Activated CD4-positive, alpha-beta T cell treated with anti-CD3 and anti-CD28 coated beads for 1 hour (primary cell): Measurements from ENCODE around the gene GNAZ.
A peak's percentile ranks its signal among the peaks of the same experiment; 100 is the strongest.

ENCODE experiments used
- DNase-seq: peaks from one replicate; pipeline ENCODE4 v3.0.0-alpha.2; 2020

Gene GNAZ

DNA sequence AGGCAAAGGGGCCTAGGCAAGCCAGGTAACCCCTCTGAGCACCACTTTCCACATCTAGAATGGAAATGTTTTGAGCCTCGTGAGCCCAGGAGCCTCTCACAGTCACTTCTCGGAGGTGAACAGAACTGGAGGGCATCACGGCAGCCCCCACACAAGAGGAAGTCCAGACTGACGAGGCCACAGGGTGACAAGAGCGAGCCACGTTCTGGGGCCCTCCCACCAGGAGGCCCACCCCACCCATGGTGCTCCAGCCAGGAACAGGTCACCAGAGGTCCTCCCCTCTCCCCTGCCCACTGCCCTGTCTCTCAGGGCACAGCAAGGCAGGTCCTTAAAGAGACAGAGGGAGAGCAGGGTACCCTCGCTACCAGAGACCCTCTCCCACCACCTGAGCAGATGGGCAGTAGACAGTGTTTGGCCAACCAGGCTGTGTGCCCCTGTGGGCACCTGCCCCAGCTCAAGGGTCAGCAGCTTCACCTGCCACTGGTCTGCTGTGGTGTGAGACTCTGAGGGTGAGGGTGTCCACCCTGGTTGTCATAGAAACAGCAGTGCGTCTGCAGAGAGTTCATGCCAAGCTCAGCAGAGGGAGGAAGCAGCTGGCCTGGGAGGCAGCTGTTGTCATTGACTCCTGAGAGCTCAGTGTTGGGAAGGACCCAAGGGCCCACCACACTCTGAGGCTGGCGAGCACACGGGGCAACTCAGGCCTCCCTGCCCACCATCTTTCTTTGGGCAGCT lies 40.0 kb downstream of the GNAZ start:
- no peak for DNase-seq

DNA sequence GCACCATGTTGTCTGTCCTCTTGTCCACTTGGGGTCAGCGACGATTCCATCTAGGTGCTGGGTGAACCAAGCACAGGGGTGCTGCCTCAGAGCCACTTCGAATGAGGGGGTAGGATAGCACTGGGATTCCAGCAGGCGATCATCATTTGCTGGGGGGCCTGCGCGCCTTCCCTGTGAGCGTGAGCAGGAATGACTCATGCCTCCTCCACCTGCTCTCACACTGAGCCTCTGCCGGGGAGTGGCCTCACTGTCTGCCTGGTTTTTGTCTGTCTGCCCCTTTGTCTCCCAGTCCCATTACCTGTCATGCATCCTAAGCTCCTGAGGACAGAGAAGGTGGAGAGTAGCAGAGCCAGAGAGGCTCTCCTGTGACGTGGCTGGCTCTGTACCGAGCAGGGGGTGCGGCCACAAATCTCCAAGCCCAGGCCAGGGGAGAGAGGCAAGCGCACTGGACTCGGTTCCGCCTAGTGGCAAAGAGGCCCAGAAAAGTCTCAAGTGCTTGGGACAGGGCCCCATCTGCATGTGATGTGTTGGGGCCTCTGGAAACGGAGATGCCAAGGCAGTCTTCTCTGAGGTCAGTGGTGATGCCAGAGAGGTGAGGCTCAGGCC lies 40.7 kb downstream of the GNAZ start:
- DNase-seq, result no peak

DNA sequence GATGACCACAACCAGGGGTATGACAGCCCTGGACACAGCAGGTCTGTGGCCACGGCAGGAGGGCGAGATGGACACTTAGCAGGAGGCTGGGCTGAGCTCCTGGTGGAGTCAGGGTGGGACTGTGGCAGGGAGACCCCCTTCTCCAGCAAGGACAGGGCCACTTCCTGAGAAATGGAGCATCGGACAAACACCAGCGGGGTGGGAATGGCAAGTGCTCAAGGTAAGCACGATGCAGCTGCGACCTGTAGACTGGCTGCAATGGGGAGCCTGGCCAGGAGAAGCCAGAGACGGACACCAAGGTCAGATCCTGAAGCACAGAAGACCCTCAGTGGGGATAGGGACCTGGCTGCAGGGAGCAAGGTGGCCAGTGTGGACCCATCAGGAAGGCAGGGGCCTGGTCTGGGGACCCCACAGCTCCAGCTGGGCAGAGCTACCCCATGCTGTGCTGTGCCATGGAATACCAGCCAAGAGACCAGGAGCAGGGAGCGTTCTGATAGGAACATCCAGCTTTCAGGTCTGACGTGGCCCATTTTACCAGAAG lies 42.2 kb downstream of the GNAZ start:
- DNase-seq, result no peak

DNA sequence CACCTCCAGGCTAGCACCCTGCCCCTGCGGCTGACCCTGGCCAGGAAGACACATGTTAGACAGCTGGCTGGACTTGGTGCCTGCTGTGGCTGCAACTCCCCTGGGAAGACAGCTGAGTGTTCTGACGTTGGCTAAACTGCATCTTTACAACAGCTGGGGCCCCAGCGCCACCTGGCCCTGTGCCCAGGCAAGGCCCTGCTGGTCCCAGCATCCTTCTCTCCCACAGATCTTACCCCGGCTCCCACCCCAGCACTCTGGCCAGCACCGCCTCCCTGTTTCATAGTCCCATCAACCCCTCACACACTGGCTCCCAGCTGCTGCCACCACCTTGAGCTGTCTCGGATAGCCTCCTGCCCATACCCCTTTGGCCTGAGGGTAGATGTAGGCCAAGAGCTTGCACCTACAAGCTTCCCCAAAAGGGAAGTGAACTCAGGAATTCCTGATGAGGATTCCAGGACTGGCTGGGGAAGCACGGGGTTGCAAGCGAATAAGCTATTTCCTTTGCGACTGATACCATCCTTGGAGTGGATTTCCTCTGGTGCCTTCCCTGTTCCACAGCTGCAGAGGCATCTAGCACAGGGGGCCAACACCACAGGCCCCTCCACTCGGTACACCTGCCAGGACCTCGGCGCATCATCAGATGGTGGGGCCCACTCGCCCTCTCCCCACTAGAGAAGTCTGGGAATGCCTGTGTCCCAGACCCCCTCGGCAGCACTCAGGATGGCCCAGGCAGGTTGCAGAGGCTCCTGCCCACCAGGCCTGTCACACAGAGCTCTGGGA lies 42.9 kb downstream of the GNAZ start:
- no peak for DNase-seq

DNA sequence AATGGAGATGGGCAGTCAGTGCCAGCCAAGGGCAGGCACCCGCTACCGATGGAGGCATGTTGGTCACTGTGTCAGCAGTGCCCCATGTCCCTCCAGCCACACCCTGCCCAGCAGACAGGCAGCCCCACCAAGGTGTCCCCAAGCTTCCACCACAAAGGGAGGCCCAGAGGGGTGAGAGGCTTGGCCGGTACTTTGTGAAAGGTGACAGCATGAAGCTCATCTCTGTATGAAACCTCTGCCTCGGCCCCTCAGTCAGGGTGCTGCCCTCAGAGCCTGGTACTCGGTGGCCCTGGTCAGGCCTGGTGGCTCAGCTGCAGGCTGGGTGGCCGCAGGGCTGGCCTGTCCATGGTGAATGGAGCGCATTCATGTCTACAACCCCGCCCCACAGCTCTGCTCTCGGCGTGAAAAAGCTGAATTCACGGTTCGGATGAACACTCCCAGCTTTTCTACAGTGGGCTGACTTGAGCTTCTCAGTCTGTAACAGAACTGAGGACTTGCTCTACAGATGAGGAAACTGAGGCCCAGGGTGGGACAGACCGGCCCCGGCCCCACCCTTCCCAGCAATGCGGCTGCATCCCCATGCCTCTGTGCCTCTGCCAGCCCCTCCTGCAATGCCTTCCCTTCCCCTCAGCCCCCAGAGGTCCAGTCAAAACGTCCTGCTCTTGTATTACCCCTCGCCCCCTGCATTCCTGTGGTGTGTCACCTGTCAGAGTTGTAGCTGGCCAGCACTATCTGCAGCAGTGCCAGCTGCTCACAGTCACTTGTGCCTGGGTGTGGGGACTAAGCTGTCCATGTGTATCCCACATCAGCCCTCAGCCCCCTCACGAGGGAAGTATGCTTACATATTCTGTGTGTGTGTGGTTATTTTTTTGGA lies 43.8 kb downstream of the GNAZ start:
- DNase-seq, result no peak

DNA sequence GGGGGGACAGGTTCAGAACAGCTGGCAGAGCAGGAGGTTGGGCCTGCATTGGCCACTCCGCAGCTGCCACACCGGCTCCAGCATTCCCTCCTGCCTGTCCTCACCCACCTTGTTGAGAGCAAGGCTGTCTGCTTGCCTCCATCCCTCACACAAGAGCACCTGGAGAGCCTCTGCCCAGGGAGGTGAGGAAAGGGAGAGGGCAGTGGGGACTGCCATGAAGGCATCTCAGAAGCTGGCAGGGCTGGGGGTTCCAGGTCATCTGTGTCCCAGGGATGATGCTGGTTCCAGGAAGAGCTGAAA lies 44.4 kb downstream of the GNAZ start:
- no peak for DNase-seq

DNA sequence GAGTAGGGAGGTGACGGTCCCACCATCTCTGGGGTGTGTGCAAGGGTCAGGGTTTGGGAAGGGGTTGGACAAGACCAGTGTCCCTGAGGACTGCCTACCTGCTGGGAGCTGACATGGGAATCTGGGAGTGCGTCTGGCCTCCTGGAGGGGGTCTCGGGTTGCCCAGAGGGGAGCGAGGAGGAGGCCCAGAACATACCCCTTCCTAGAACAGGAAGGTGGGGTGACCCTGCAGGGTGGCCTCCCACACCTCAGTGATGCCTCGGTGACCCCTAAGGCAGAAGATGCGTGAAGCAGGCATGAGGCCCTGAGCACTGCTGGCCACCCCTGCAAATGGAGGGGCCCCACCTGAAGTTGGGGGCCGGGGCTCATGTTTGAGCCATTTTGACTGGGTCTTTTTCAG lies 45.0 kb downstream of the GNAZ start:
- DNase-seq, result no peak

DNA sequence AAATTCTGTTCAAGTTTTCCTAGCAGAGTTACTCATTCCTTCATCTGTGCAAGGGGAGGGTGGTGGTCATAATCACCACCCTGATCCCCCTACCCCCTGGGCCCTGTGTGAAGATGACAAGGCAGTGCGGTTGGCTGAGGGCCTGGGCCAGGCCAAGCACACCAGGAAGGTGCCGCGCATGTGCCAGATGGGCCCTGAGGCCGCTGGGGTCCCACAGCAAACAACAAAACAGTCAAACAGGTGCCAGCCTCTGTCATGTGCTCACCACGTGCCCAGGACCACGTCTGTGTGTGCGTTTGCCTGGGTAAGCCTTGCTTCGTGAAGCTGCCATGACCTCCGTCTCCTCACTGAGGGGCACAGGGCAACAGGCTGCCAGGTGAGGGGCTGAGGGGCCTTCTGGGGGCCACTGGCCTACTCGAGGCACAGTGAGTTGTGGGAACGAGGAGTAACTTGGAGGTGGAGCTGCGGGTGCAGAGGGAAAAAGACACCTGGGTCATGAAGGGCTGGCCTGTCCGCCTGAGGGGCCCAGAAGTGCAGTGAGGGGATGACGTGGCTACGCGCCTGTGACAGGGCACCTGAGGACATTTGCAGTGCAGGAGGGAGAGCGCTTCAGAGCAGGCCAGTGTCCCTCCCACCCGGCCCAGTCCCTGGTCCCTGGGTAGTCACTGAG lies 45.6 kb downstream of the GNAZ start:
- no peak for DNase-seq

DNA sequence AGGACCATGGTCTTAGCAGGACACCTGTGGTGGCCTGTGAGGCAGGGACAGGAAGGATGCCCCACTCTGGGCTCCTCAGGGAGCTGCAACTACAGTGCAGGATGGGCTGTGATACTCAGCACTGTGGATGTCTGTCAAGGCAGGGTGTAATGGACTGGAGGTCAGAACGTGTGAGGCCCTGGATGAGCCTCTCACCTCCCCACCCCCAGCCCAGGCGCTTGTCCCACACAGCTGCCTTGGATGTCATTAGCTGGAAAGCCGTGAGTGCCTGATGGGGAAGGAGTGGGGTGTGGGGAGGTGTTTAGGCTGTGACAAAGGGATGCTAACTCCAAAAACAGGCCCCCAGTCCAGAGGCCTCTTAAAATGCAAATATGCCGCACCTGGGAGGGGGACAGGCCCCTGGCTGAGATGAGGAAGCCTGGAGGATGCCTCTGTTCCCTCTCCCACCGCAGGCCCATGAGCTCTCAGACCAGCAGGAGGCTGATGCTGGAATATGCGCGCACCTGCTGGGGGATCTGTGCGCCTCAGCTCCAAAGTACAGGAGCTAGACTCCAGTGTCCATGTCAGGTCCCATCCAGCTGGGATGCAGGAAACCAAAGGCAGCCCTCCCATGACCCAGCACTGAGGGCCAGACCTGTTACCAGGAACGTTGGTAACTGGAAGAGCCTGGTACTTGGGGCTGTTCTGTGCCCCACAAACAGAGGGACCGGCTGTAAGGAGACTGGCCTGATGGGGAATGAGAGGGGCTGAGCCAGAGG lies 46.4 kb downstream of the GNAZ start:
- no peak for DNase-seq

DNA sequence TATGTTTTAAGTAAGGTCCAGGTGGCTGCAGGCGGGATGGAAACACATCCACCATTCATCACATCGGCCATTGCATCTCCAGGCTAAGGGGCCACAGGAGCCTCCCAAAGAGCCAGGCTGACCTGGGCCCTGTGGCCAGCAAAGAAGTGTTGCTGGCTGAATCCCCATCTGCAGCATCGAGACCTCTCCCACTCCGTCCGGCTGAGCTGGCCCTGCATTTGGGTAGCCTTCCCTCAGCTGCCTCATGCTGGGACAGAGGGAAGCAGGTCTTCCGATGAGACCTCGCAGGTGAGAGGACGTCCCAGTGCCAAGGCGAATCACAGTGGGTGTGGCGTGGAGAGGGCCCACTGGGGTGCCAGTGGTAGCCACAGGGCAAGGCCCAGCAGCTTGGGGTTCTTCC lies 47.0 kb downstream of the GNAZ start:
- DNase-seq, result no peak

DNA sequence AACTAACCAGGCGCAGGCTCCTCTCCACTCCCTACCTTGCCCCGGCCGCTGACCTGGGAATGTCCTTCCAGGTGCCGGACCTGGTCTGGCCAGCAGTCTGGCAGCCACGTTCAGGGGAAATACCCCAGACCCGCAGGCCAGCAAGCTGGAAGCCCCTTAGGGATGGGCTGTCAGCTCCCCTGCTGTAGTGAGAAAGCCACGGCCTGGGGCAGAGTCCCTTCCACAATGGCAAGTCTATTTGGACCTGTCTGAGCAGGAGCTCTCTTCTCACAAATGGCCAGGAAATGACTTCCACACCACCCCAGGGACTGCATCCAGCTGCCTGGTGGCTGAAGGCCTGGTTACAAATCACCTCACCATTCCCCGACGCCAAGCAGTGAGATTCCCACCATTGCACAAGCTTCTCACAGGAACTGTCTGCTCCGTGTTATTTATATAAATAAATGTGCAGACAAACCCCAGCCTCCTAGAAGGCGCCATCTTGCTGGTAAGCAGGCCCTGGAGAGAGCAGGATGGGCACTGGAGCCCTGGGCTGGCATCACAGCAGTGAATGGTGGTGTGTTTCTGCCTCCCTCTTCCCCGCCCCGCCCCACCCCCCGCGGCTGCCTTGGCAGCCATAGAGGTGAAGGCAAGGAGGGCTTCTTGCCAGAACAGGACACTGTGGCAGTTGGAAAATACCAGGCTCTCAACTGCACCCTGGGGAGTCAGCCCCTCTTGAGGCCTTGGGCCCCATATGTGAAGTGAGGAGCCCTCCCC lies 47.8 kb downstream of the GNAZ start:
- no peak for DNase-seq

DNA sequence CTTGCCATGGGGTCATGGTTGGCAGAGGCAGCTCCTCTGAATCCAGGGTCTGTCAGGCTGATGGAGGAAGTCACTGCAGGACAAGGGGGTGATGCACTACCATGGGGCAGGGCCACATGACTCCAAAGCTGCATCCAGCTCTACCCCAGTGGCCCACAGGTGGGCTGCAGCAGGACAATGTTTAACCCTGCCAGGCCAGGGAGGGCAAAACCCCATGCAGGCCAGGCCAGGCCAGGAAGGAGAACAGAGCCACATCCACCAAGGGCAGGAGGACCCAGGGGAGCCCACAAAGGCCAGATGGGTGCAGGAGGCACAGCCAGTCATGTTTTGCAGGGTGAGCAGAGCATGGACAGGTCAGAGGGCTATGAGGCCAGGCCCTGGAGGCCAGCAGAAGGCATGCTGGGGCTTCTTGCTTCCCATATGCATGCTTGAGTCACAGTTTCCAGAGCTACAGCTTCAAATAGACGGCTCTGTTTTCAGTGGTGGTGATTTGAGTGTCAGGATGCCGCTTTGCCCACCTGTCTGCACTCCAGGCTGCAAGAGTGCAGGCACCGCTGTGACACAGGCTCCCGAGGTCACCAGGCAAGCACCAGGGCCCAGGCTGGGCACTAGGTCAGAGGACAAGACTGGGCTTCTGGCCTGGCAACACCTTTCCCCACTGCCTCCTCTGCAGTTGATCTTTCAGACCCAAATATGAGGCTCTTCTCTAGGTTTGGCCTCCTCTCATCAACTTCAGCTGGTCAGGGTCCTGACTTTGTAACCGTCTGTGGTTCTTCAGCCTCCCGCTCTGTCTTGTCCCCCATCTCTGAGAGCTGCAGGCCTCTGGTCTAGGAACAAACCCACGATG lies 48.6 kb downstream of the GNAZ start:
- DNase-seq, result no peak

DNA sequence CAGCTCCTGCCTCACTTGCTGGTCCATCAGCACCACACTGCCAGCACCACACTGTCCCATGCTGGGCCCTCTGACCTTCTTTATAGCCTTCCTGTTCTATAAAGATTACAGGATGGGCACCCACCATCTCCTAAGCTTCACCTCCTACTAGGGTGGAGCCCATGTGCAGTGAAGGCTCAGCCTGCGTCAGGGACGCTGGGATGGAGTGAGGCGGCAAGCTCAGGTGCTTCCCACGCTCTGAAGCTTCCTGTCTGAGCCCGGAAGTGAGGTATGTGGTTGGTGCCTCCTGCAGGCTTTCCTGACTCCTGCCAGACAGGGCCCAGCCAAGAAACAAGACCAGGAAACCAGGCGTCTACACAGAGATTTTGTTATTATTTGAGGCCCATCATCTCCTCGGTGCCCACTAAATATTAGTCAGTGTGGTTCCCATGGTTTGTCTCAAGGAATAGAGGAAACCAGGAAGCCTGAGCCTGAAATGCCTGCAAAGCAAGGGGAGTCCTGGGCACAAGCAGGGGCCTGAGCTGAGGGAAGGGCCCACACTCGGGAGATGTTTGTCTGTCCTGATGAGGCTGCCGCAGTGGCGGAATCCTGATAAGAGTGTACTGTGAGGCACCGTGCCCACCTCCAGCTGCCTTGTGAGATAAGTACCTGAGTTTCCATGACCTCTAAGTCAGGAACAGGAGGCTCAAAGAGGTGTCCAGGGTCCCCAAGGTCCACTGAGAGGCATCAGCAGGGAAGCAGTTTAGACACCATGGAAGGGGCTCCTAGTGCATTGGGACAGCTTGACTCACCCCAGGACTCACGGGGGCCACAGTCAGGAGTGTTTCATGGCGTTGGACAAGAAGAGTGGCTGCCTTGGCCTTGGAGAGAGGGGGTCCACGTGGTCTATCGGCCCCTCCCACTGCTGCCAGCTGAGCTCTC lies 49.4 kb downstream of the GNAZ start:
- DNase-seq, result peak; percentile 24

DNA sequence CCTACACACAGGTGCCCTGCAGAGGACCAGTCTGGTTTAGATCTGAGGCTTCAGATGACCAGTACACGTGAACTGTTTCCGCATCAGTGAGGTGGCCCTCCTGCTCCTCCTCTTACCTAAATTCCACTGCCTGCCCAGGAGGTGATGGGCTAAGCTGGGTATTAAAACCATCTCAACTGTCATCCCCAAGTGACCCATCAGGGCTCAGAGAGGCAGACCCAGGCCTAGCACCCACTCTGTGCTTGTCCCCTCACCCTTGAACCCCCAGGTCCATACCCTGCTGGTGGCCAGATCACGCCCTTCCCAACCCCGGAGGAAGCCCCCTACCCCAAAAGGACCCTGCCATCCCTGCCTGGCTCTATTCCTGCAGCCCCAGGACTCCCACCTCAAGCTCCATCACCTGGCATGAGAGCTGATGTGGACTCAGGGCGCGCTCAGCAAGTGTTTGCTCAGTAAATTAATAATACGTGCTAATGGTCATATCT lies 50.1 kb downstream of the GNAZ start:
- no peak for DNase-seq

DNA sequence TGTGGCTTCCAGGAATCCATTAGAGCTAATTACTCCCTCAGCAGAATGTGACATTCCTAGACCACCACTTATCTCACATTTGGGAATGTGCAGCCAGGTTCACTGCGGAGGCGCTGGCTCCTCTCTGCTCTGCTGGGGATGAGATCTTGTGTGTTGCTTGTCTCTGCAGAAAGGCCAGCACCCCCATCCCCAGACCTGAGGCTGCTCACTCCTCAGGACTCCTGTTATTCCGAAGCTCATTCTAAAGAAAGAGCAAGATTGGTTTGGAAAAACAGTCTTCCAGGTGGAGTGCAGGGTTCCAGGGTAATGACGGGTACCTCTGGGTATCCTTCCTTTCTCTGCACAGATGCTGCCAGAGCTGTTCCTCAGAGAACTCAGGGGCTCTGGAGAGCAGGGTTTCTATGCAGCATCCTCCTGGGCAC lies 50.7 kb downstream of the GNAZ start:
- DNase-seq, result no peak

DNA sequence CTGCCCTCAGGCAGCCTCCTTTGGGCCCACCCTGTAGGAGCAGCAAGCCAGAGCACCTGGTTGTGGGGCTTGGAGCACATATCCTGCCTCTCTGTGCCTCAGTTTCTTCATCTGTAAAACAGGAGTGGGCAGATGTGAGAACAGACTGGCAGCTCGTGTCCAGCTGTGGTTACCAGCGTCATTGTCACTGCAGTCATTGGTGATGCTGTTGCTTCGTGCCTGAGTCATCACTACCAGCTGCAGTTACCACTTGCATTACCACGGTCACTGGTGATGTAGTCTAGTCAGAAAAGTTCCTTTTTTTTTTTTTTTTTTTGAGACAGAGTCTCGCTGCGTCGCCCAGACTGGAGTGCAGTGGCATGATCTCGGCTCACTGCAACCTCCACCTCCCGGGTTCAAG lies 51.1 kb downstream of the GNAZ start:
- DNase-seq, result no peak

DNA sequence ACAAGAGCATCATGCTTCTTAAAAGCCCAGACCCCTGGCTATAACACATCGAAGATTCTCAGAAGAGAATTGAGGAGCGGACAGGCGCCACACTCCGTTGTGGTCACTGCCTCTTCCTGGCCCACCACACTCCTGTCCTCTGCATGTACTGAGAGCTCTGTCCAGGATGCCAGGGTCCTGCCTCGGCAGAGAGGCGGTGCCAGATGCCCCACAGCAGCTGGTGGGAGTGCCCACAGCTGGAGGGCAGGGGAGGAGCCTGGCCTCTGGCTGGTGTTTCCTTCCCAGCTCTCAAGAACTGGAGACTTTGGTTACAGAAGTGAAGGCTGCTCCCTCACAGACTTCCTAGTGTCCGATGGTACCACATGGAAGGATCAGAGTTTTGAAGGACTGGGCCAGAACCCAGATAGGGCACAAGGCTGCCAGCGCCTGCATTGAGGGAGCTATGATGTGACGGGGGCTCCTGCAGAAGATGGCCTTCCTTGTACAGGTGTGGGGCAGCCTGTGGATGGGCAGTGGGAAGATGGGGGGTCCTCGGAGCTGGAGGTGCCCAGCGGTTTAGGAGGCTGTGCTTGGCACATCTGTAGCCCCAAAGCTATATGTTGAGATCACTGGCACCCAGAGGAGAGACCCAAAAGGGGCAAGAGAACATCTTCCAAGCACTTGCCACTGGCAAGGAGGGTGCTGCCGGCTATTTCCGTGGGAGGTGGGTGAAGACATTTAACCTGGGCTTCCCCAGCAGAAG lies 52.1 kb downstream of the GNAZ start:
- DNase-seq, result no peak
